ENCODE data around the gene RHBDF2.

The RHBDF2 gene

GRCh38 chr17:76452660-76453430 is 48.4 kb downstream of the RHBDF2 start, which contains the start of gene UBE2O:
UBE2O (minus strand) TSS chr17:76453152; CDS start chr17:76453141, 11 bp downstream.
- peak; percentile 94 to 95 for DNase-seq

- DNase-seq: no peak
These were observed 49.0 kb downstream of the RHBDF2 start for GRCh38 chr17:76452127-76452659.

GRCh38 chr17:76451506-76451905 is 49.7 kb downstream of the RHBDF2 start:
- DNase-seq: no peak

- DNase-seq: no peak
These were observed 52.1 kb downstream of the RHBDF2 start for GRCh38 chr17:76449126-76449525.

- no peak for DNase-seq
These were observed 53.1 kb downstream of the RHBDF2 start for GRCh38 chr17:76447931-76448652.

- DNase-seq: no peak
These were observed 54.6 kb downstream of the RHBDF2 start for GRCh38 chr17:76446449-76447231.

- no peak for DNase-seq
These were observed 55.4 kb downstream of the RHBDF2 start for GRCh38 chr17:76445697-76446448.

GRCh38 chr17:76444518-76445311 is 56.5 kb downstream of the RHBDF2 start:
- no peak for DNase-seq

GRCh38 chr17:76442341-76443338 is 58.6 kb downstream of the RHBDF2 start:
- no peak for DNase-seq

GRCh38 chr17:76441686-76442340 is 59.4 kb downstream of the RHBDF2 start:
- DNase-seq: no peak

GRCh38 chr17:76440751-76441362 is 60.4 kb downstream of the RHBDF2 start:
- no peak for DNase-seq

- DNase-seq: no peak
These were observed 61.8 kb downstream of the RHBDF2 start for GRCh38 chr17:76439314-76439928.

- DNase-seq: no peak
These were observed 62.3 kb downstream of the RHBDF2 start for GRCh38 chr17:76438906-76439305.

GRCh38 chr17:76437467-76438402 is 63.5 kb downstream of the RHBDF2 start:
- DNase-seq: no peak

GRCh38 chr17:76435751-76436150 is 65.5 kb downstream of the RHBDF2 start:
- no peak for DNase-seq

- DNase-seq: no peak
These were observed 66.4 kb downstream of the RHBDF2 start for GRCh38 chr17:76434870-76435269.

GRCh38 chr17:76433693-76434092 is 67.5 kb downstream of the RHBDF2 start:
- DNase-seq: no peak

Measured in CD4-positive, alpha-beta T cell treated with Interleukin-4 for 1 hour (primary cell).